KMS-11 (cell line): ENCODE data around the gene MILR1.
"Not testable (repeated sequence)": the region's sequence is repeated elsewhere in the genome, so short reads cannot be mapped to it uniquely, and the experiment has no call there.

Experiments used
- H2AFZ ChIP-seq: fragments of 200-600 bp; sonication (generic); 2 replicates; pipeline ENCODE4 v1.6.1; 2016; ENCODE audit warnings: antibody characterized with exemption, mixed run types, low read depth
- H3K27ac ChIP-seq: fragments of 200-600 bp; sonication (generic); 2 replicates; pipeline ENCODE4 v1.6.1; 2016; ENCODE audit warnings: mild to moderate bottlenecking, mixed run types
- H3K27me3 ChIP-seq: fragments of 200-600 bp; sonication (generic); 2 replicates; pipeline ENCODE4 v1.6.1; 2017; ENCODE audit warnings: mild to moderate bottlenecking, low read depth, mixed run types, moderate library complexity; ENCODE audit not compliant: insufficient read depth
- H3K36me3 ChIP-seq: fragments of 200-600 bp; sonication (generic); 2 replicates; pipeline ENCODE4 v1.6.1; 2017; ENCODE audit warnings: mild to moderate bottlenecking, mixed run types; ENCODE audit not compliant: insufficient read depth
- H3K4me1 ChIP-seq: fragments of 200-600 bp; sonication (generic); 2 replicates; pipeline ENCODE4 v1.6.1; 2016; ENCODE audit warnings: mild to moderate bottlenecking, low read depth, mixed run types; ENCODE audit not compliant: poor library complexity, severe bottlenecking
- H3K4me2 ChIP-seq: fragments of 200-600 bp; sonication (generic); 2 replicates; pipeline ENCODE4 v1.7.0; 2016; ENCODE audit warnings: mild to moderate bottlenecking, mixed run types
- H3K4me3 ChIP-seq: fragments of 200-600 bp; sonication (generic); IDR thresholded peaks from 2 replicates; pipeline ENCODE4 v1.6.1; 2017; ENCODE audit warnings: low read depth, low read length, mixed read lengths; ENCODE audit not compliant: insufficient read depth
- H3K79me2 ChIP-seq: fragments of 200-600 bp; sonication (generic); 2 replicates; pipeline ENCODE4 v1.6.1; 2016; ENCODE audit warnings: low read depth, mixed run types; ENCODE audit not compliant: insufficient read depth
- H3K9ac ChIP-seq: fragments of 200-600 bp; sonication (generic); 2 replicates; pipeline ENCODE4 v1.6.1; 2016; ENCODE audit warnings: mild to moderate bottlenecking, mixed run types
- H4K20me1 ChIP-seq: fragments of 200-600 bp; sonication (generic); 2 replicates; pipeline ENCODE4 v1.6.1; 2016; ENCODE audit warnings: mild to moderate bottlenecking, mixed run types; ENCODE audit not compliant: insufficient read depth
- CTCF ChIP-seq: fragments of 200-600 bp; sonication (generic); conservative IDR thresholded peaks from 2 replicates; pipeline ENCODE4 v1.6.1; 2017; ENCODE audit warnings: low read depth, mild to moderate bottlenecking, antibody characterized with exemption, low read length, moderate library complexity, mixed read lengths

The MILR1 gene

GRCh38 chr17:64461788-64462187, 12.9 kb downstream of the MILR1 start:
- Histone ChIP-seq H3K27me3 (no peaks in the 10 kb centered on the region), H3K27ac (no peak overlapping the region), H3K36me3 (no peaks in the 10 kb centered on the region), H3K9ac (no peak overlapping the region), H3K4me3 (no peak overlapping the region), H3K4me1 (no peaks in the 10 kb centered on the region), H3K4me2 (no peak overlapping the region), H4K20me1 (no peaks in the 10 kb centered on the region), H3K79me2 (no peaks in the 10 kb centered on the region), H2AFZ (no peak overlapping the region)
- no peak for TF ChIP-seq CTCF

- no peak overlapping the region for H3K27ac ChIP-seq
- TF ChIP-seq CTCF, result no peak
- H3K27me3 ChIP-seq, result no peaks in the 10 kb centered on the region
- H3K9ac ChIP-seq, result no peak overlapping the region
- no peaks in the 10 kb centered on the region for H3K79me2 ChIP-seq
- no peak overlapping the region for H3K4me3 ChIP-seq
- H3K4me2 ChIP-seq, result no peak overlapping the region
- H2AFZ ChIP-seq, result no peak overlapping the region
- H3K36me3 ChIP-seq, result no peaks in the 10 kb centered on the region
- H3K4me1 ChIP-seq, result no peaks in the 10 kb centered on the region
- H4K20me1 ChIP-seq, result no peaks in the 10 kb centered on the region
Measured at GRCh38 chr17:64466019-64466735, 17.3 kb downstream of the MILR1 start.

GRCh38 chr17:64466834-64467233, 17.9 kb downstream of the MILR1 start:
- not testable (repeated sequence) for H3K36me3 ChIP-seq, H3K4me1 ChIP-seq, H3K4me3 ChIP-seq, H3K4me2 ChIP-seq, H3K79me2 ChIP-seq, H3K9ac ChIP-seq, H3K27me3 ChIP-seq, H2AFZ ChIP-seq, H3K27ac ChIP-seq, H4K20me1 ChIP-seq

GRCh38 chr17:64470625-64471024, 21.7 kb downstream of the MILR1 start:
- Histone ChIP-seq H3K9ac (no peak overlapping the region), H4K20me1 (no peaks in the 10 kb centered on the region), H3K4me1 (no peaks in the 10 kb centered on the region), H3K4me2 (no peak overlapping the region), H3K27me3 (no peaks in the 10 kb centered on the region), H2AFZ (no peak overlapping the region), H3K36me3 (no peaks in the 10 kb centered on the region), H3K79me2 (no peaks in the 10 kb centered on the region), H3K4me3 (no peak overlapping the region), H3K27ac (no peak overlapping the region)
- no peak for TF ChIP-seq CTCF

GRCh38 chr17:64471440-64471839, 22.5 kb downstream of the MILR1 start:
- no peaks in the 10 kb centered on the region for H4K20me1 ChIP-seq
- H3K79me2 ChIP-seq, result no peaks in the 10 kb centered on the region

More at GRCh38 chr17:64471440-64471839, 22.5 kb downstream of the MILR1 start:
- H3K36me3 ChIP-seq, result no peaks in the 10 kb centered on the region
- no peak for TF ChIP-seq CTCF
- no peak overlapping the region for H3K4me2 ChIP-seq
- no peak overlapping the region for H2AFZ ChIP-seq
- H3K27ac ChIP-seq, result no peak overlapping the region
- no peaks in the 10 kb centered on the region for H3K4me1 ChIP-seq
- no peak overlapping the region for H3K9ac ChIP-seq
- no peak overlapping the region for H3K4me3 ChIP-seq
- no peaks in the 10 kb centered on the region for H3K27me3 ChIP-seq
